Upper lobe of left lung (tissue), 4 donors: ENCODE results near the gene GPATCH2.

Source experiments
- EP300 ChIP-seq, 4 donors: sonication (generic); formaldehyde crosslinking; IDR thresholded peaks; one replicate each; pipeline ENCODE4 v1.5.1; 2017; ENCODE audit warnings: antibody characterized with exemption in 4 of 4, control low read depth in 2 of 4
- POLR2A ChIP-seq, 4 donors: fragments of 450-650 bp; IDR thresholded peaks; one replicate each; pipeline ENCODE4 v1.5.1; 2016 to 2017; ENCODE audit warnings: antibody characterized with exemption in 4 of 4, mild to moderate bottlenecking in 2 of 4
- TF ChIP-seq, protein P1 (sequence below), 6 experiments: fragments of 450-650 bp in 4 of 6; fragments of 200-600 bp in 2 of 6; sonication (generic) in 2 of 6; IDR thresholded peaks; one replicate each; pipeline ENCODE4 v1.5.1; 2016 to 2019; ENCODE audit warnings: antibody characterized with exemption in 6 of 6

GRCh38 chr1:217506878-217507277, 124.0 kb downstream of the GPATCH2 start:
- TF ChIP-seq, protein P1, sequence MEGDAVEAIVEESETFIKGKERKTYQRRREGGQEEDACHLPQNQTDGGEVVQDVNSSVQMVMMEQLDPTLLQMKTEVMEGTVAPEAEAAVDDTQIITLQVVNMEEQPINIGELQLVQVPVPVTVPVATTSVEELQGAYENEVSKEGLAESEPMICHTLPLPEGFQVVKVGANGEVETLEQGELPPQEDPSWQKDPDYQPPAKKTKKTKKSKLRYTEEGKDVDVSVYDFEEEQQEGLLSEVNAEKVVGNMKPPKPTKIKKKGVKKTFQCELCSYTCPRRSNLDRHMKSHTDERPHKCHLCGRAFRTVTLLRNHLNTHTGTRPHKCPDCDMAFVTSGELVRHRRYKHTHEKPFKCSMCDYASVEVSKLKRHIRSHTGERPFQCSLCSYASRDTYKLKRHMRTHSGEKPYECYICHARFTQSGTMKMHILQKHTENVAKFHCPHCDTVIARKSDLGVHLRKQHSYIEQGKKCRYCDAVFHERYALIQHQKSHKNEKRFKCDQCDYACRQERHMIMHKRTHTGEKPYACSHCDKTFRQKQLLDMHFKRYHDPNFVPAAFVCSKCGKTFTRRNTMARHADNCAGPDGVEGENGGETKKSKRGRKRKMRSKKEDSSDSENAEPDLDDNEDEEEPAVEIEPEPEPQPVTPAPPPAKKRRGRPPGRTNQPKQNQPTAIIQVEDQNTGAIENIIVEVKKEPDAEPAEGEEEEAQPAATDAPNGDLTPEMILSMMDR (IDR thresholded peaks at IDR 0.05), result no peak
- no peak for TF ChIP-seq EP300 (IDR thresholded peaks at IDR 0.05)
- no peak for TF ChIP-seq POLR2A (IDR thresholded peaks at IDR 0.05)
